Measurements from ENCODE around the gene CD24.

DNA sequence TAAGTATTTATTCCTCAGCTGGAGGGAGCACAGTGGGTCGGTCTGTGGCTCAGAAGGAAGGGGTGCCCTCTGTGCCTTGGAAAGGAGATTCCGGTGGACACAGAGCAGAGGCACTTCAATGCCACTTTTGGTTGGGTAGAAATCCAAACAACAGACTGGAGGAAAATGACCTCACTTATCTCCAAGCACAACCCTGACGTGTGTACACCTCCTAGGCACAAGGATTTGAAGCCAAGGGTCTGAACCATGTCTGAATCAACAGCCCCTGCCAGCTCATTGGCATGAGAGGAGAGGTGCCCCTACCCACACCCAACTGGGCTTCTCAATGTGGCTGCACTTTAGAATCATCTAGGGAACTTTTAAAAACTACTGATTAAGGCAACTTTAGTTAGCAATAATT is 13.4 kb downstream of the CD24 start:
- TF ChIP-seq CTCF (IDR thresholded peaks at IDR 0.05) (no peak), POLR2A (IDR thresholded peaks at IDR 0.05) (no peak)

All from right lobe of liver (tissue), 4 donors.